HFFc6 (cell line): Measurements from ENCODE around the gene DYNLT2B. TPM values are rescaled to one million over a fixed set of nuclear protein-coding genes. Genes with fewer than 3 reads are reported as not detected.

Experiments used
- DNase-seq: peaks from one replicate; pipeline ENCODE4 v3.0.0-alpha.2; 2018
- H3K27ac Mint-ChIP-seq: 2 replicates; pipeline ENCODE4 v1.8.0; 2020; ENCODE audit warnings: mild to moderate bottlenecking, mixed read lengths
- H3K27me3 Mint-ChIP-seq: 2 replicates; pipeline ENCODE4 v1.8.0; 2021; ENCODE audit warnings: mild to moderate bottlenecking, moderate library complexity, mixed read lengths; ENCODE audit not compliant: insufficient read depth
- H3K36me3 Mint-ChIP-seq: 2 replicates; pipeline ENCODE4 v1.8.0; 2021; ENCODE audit warnings: low read depth, mixed read lengths
- H3K4me1 Mint-ChIP-seq: 2 replicates; pipeline ENCODE4 v1.8.0; 2020; ENCODE audit warnings: low read depth, mixed read lengths
- H3K4me3 Mint-ChIP-seq: 2 replicates; pipeline ENCODE4 v1.8.0; 2020; ENCODE audit warnings: mild to moderate bottlenecking, moderate library complexity, mixed read lengths
- H3K9me3 Mint-ChIP-seq: 2 replicates; pipeline ENCODE4 v1.8.0; 2020; ENCODE audit warnings: mild to moderate bottlenecking, mixed read lengths
- total RNA-seq, 6 experiments: library from RNA; stranded (reverse); fragmentation: NEBNext Ultra II Directional; extraction: Animal tissue kit (Norgen Biotek cat#: 25700); gene quantifications; 2 replicates in 1 of 6; 3 replicates in 5 of 6; pipeline ENCODE4 v1.2.3, GENCODE V29; 2021
- TF ChIP-seq, protein P1 (sequence below): fragments of 200-600 bp; sonication (generic); IDR thresholded peaks from 2 replicates; pipeline ENCODE4 v1.5.0; 2021; ENCODE audit warnings: antibody characterized with exemption, mild to moderate bottlenecking

The DYNLT2B gene
- total RNA-seq, 6 experiments from 2014 or later = 10.3 to 15.0 (median 13.3) TPM

DNA sequence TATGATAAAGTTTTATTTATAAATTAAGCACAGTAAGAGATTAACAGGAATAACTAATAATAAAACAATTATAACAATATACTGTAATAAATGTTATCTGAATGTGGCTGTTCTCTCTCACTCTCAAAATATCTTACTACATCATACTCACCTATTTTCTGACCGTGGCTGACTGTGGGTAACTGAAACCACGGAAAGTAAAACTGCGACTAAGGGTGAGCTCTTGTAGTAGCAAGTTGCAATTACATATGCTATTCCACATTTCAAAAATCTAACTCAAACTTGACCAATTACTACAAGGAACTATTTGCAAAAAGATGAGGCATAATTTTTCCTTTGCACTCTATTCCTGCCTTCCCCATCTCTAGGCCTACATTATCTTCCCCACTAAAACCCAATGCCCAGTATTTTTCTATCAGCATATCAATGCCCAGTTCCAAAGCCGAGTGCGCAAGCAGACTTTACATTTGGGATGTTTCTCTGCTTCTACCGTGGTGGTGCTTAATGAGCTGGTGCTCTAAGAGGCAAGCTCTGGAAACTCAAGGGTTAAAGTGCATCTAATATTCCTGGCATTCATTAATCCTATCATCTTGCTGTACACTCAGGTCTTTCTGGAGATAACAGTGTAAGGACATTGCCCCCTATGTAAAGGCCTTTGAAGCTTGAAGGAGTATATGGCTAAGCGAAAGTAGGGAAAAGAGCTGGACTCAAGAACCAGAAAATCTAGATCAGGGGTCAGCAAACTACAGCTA, 37.2 kb downstream of the DYNLT2B start:
- peaks cover 13% of the 10 kb centered on the region for H3K36me3 Mint-ChIP-seq
- no peak for DNase-seq
- H3K27ac Mint-ChIP-seq = no peak overlapping the region
- peaks cover 55% of the 10 kb centered on the region for H3K4me1 Mint-ChIP-seq
- no peaks in the 10 kb centered on the region for H3K9me3 Mint-ChIP-seq
- TF ChIP-seq, protein P1, sequence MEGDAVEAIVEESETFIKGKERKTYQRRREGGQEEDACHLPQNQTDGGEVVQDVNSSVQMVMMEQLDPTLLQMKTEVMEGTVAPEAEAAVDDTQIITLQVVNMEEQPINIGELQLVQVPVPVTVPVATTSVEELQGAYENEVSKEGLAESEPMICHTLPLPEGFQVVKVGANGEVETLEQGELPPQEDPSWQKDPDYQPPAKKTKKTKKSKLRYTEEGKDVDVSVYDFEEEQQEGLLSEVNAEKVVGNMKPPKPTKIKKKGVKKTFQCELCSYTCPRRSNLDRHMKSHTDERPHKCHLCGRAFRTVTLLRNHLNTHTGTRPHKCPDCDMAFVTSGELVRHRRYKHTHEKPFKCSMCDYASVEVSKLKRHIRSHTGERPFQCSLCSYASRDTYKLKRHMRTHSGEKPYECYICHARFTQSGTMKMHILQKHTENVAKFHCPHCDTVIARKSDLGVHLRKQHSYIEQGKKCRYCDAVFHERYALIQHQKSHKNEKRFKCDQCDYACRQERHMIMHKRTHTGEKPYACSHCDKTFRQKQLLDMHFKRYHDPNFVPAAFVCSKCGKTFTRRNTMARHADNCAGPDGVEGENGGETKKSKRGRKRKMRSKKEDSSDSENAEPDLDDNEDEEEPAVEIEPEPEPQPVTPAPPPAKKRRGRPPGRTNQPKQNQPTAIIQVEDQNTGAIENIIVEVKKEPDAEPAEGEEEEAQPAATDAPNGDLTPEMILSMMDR = no peak
- H3K27me3 Mint-ChIP-seq = no peaks in the 10 kb centered on the region
- no peak overlapping the region for H3K4me3 Mint-ChIP-seq

GRCh38 chr3:196275126-196275525, 42.9 kb downstream of the DYNLT2B start:
- H3K36me3 Mint-ChIP-seq = peaks cover 29% of the 10 kb centered on the region
- TF ChIP-seq, protein P1 = no peak
- H3K4me1 Mint-ChIP-seq = peaks cover 47% of the 10 kb centered on the region
- no peaks in the 10 kb centered on the region for H3K9me3 Mint-ChIP-seq
- no peaks in the 10 kb centered on the region for H3K27me3 Mint-ChIP-seq
- no peak overlapping the region for H3K4me3 Mint-ChIP-seq
- no peak overlapping the region for H3K27ac Mint-ChIP-seq
- no peak for DNase-seq

DNA sequence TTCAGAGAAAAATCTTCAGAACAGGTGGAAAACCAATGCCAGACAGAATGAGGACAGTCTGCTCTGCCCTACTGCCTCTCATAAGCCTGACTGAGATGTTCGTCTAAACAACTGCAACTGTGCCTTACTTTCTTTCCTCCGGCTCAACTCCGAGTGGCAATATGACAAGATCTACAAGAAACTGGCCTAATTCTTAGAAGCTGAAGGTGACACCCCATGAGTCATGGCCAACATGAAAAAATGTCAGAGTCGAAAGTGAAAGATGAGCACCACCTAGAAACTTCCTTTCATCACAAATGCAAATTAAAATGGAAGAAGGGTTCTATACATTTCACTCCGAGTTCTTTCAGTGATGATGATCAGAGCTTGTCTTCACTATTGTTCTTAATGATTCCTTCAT, 43.5 kb downstream of the DYNLT2B start:
- H3K27ac Mint-ChIP-seq = no peak overlapping the region
- TF ChIP-seq, protein P1 = no peak
- no peak overlapping the region for H3K4me3 Mint-ChIP-seq
- H3K36me3 Mint-ChIP-seq = peaks cover 32% of the 10 kb centered on the region
- DNase-seq = no peak
- no peaks in the 10 kb centered on the region for H3K9me3 Mint-ChIP-seq
- H3K4me1 Mint-ChIP-seq = peaks cover 46% of the 10 kb centered on the region
- H3K27me3 Mint-ChIP-seq = no peaks in the 10 kb centered on the region

DNA sequence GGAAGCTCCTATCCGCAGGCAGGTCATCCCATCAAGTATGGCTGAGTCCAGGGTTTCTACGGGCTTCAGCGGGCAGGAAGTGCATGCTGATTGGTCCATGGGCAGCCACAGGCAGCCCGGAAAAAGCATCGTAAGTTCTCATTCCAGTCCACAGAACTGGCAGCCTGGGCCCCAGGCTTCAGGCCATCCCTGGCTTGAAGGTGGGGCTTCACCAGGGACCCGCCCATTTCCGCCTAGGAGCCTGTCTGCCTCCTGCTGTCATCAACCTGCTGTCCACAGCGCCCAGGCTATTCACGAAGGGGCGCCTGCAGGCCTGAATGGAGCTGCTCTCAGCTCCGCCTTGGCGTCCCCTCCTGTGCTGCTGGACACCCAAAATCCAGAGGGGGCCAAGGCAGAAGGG, 44.4 kb downstream of the DYNLT2B start:
- peaks cover 2% of the 10 kb centered on the region; the same call in 1 of the 2 replicates for H3K27me3 Mint-ChIP-seq

DNA sequence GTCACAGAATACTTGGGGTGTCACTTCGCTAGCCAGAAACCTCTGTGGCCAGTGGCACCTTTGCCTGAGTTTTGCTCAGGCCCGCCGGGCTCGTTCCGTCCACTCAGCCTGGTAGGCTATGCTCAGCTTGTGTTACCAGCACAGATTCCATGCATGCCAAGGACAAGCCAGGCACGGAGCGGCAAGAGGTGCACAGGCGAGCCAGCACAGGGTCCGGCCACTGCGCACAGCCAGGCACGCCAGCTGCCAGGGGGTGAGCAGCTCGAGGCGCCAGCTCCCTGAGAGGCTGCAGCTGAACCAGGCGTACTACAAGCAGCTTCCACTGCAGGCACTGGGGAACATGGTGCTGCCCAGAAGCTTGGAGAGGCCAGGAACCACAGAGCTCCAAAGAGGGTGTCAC, 45.2 kb downstream of the DYNLT2B start:
- H3K27me3 Mint-ChIP-seq = peaks cover 2% of the 10 kb centered on the region; the same call in 1 of the 2 replicates
- H3K9me3 Mint-ChIP-seq = no peaks in the 10 kb centered on the region
- H3K36me3 Mint-ChIP-seq = peaks cover 28% of the 10 kb centered on the region
- H3K27ac Mint-ChIP-seq = no peak overlapping the region
- peaks cover 49% of the 10 kb centered on the region for H3K4me1 Mint-ChIP-seq
- DNase-seq = no peak
- TF ChIP-seq, protein P1 = no peak
- H3K4me3 Mint-ChIP-seq = no peak overlapping the region

More for the DNA sequence above, 44.4 kb downstream of the DYNLT2B start:
- TF ChIP-seq, protein P1 = no peak
- peaks cover 49% of the 10 kb centered on the region for H3K4me1 Mint-ChIP-seq
- no peak overlapping the region for H3K4me3 Mint-ChIP-seq
- no peaks in the 10 kb centered on the region for H3K9me3 Mint-ChIP-seq
- H3K27ac Mint-ChIP-seq = no peak overlapping the region
- DNase-seq = no peak
- H3K36me3 Mint-ChIP-seq = peaks cover 36% of the 10 kb centered on the region
